Mesothelial cell of epicardium (in vitro differentiated cells): ENCODE measurements around the gene MEGF10. TPM values are rescaled to one million over a fixed set of nuclear protein-coding genes. Genes with fewer than 3 reads are reported as not detected.

ENCODE experiments used
- DNase-seq, 2 experiments: peaks; one replicate each; pipeline ENCODE4 v3.0.0; 2021; ENCODE audit warnings: low spot score in 2 of 2; ENCODE audit not compliant: unreplicated experiment in 2 of 2
- H3K27ac Mint-ChIP-seq: 2 replicates; pipeline ENCODE4 v1.8.0; 2021; ENCODE audit warnings: mixed read lengths
- H3K27me3 Mint-ChIP-seq: 2 replicates; pipeline ENCODE4 v1.8.0; 2021; ENCODE audit warnings: low read depth, mixed read lengths
- H3K36me3 Mint-ChIP-seq: 2 replicates; pipeline ENCODE4 v1.8.0; 2021; ENCODE audit warnings: mixed read lengths
- H3K4me1 Mint-ChIP-seq: 2 replicates; pipeline ENCODE4 v1.8.0; 2021; ENCODE audit warnings: mixed read lengths
- H3K4me3 Mint-ChIP-seq: 2 replicates; pipeline ENCODE4 v1.8.0; 2021; ENCODE audit warnings: mild to moderate bottlenecking, moderate library complexity, mixed read lengths
- H3K9me3 Mint-ChIP-seq: 2 replicates; pipeline ENCODE4 v1.8.0; 2021; ENCODE audit warnings: mixed read lengths
- total RNA-seq: library from RNA; stranded (reverse); gene quantifications from 3 replicates; pipeline ENCODE4 v1.2.1, GENCODE V29; 2021
- TF ChIP-seq, protein P1 (sequence below): fragments of 200-600 bp; sonication (generic); IDR thresholded peaks from one replicate; pipeline ENCODE4 v1.5.0; 2021; ENCODE audit warnings: antibody characterized with exemption; ENCODE audit not compliant: unreplicated experiment

The MEGF10 gene
- total RNA-seq, 1 donor from 2014 or later: 3.0 TPM

DNA sequence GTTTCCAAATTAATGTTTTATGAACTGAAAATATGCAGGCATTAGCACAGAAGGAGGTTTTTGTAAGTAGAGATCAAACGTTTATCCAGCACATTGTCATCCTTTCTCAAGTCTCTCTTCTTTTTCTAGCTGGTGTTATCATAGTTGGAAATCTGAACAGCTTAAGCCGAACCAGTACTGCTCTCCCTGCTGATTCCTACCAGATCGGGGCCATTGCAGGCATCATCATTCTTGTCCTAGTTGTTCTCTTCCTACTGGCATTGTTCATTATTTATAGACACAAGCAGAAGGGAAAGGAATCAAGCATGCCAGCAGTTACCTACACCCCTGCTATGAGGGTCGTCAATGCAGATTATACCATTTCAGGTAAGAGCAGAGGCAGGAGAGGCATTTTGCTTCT is 154.7 kb downstream of the MEGF10 start:
- H3K36me3 Mint-ChIP-seq: no peaks in the 10 kb centered on the region
- peaks cover 19% of the 10 kb centered on the region for H3K4me1 Mint-ChIP-seq
- TF ChIP-seq, protein P1, sequence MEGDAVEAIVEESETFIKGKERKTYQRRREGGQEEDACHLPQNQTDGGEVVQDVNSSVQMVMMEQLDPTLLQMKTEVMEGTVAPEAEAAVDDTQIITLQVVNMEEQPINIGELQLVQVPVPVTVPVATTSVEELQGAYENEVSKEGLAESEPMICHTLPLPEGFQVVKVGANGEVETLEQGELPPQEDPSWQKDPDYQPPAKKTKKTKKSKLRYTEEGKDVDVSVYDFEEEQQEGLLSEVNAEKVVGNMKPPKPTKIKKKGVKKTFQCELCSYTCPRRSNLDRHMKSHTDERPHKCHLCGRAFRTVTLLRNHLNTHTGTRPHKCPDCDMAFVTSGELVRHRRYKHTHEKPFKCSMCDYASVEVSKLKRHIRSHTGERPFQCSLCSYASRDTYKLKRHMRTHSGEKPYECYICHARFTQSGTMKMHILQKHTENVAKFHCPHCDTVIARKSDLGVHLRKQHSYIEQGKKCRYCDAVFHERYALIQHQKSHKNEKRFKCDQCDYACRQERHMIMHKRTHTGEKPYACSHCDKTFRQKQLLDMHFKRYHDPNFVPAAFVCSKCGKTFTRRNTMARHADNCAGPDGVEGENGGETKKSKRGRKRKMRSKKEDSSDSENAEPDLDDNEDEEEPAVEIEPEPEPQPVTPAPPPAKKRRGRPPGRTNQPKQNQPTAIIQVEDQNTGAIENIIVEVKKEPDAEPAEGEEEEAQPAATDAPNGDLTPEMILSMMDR: no peak
- no peak overlapping the region for H3K4me3 Mint-ChIP-seq
- no peak for DNase-seq
- no peaks in the 10 kb centered on the region for H3K9me3 Mint-ChIP-seq
- H3K27ac Mint-ChIP-seq: peak overlapping the region; percentile 18
- peaks cover 2% of the 10 kb centered on the region for H3K27me3 Mint-ChIP-seq

DNA sequence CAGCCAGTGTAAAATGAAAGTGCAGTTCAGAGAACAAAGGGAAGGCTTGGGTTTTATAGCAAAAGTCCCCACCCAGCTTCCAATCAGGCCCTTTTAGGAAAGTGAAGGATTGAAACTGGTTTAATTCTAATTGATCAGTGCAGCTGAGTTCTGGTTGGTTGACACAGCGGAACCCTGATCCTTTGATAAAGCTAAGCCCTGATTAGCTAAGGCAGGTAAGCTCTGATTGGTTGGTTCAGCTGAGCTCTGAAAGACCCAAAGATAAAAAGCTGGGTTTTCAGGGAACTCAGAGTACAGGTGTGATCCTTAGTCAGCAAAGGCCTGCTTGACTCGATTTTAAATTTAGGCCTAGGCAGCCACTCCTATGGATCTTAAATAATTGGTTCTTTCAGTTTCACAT is 156.0 kb downstream of the MEGF10 start:
- Mint-ChIP-seq H3K36me3 (no peaks in the 10 kb centered on the region), H3K4me3 (no peak overlapping the region), H3K4me1 (peaks cover 19% of the 10 kb centered on the region), H3K27me3 (peaks cover 2% of the 10 kb centered on the region), H3K9me3 (no peaks in the 10 kb centered on the region), H3K27ac (no peak overlapping the region)
- TF ChIP-seq, protein P1: no peak
- DNase-seq: no peak

DNA sequence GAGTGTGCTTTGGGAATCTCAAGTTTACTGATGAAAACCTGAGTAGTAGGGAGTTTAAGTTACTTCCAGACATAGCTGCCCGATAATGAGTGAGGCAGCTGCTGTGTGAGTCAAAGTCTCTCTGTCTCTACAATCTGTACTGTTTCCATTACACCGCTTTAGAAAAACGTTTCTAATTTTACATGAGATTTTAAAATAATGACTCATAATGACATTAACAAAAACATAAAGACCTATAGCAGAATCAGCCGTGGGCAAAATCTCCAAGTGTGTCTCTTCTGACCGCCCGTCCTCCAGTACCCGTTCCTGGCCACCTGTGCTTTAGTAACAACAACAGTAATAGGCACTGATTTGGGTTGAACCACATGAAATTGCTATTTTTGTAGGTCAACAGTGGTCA is 157.2 kb downstream of the MEGF10 start:
- Mint-ChIP-seq H3K4me3 (no peak overlapping the region), H3K36me3 (no peaks in the 10 kb centered on the region), H3K9me3 (no peaks in the 10 kb centered on the region), H3K27ac (no peak overlapping the region), H3K27me3 (peaks cover 3% of the 10 kb centered on the region), H3K4me1 (peaks cover 19% of the 10 kb centered on the region)
- TF ChIP-seq, protein P1: no peak
- DNase-seq: no peak

DNA sequence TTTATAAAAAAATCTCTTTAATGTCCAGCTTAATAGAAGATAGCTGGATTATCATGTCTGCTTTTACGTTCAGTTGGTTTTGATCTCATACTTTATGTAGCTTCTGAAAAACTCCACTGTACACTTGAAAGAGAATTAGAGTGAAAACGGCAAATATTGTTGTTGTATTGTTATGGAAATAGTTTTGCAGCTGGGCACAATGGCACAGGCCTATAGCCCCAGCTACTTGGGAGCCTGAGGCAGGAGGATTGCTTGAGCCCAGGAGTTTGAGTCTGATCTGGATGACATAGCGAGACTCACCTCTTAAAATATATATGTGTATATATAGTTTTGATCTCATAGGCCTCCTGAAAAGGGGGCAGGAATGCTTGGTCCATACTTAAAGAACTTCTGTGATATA is 159.4 kb downstream of the MEGF10 start:
- Mint-ChIP-seq H3K4me1 (peaks cover 17% of the 10 kb centered on the region), H3K36me3 (no peaks in the 10 kb centered on the region), H3K4me3 (no peak overlapping the region), H3K27me3 (peaks cover 18% of the 10 kb centered on the region), H3K9me3 (no peaks in the 10 kb centered on the region), H3K27ac (no peak overlapping the region)
- TF ChIP-seq, protein P1: no peak
- DNase-seq: no peak

DNA sequence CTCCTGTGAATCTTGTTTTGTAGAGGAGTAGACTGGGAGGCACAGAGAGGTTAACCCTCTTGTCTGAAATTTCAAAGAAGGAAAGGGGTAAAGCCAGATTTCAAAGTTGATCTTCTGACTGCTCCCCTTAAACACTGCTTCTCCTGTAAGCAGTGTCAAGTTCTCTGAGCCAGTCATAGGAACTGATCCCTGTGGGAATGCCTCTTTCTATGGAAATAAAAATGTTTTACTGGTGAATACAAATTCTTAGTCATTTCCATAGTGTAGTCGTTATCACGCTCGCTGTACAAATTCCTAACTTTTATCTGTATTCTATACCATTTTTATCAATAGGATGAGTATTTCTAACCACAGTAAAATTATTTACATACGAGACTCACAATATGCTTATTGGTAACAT is 160.5 kb downstream of the MEGF10 start:
- Mint-ChIP-seq H3K4me1 (peaks cover 7% of the 10 kb centered on the region), H3K36me3 (no peaks in the 10 kb centered on the region), H3K27ac (no peak overlapping the region), H3K27me3 (peaks cover 21% of the 10 kb centered on the region), H3K4me3 (no peak overlapping the region), H3K9me3 (no peaks in the 10 kb centered on the region)
- no peak for DNase-seq
- TF ChIP-seq, protein P1: no peak

DNA sequence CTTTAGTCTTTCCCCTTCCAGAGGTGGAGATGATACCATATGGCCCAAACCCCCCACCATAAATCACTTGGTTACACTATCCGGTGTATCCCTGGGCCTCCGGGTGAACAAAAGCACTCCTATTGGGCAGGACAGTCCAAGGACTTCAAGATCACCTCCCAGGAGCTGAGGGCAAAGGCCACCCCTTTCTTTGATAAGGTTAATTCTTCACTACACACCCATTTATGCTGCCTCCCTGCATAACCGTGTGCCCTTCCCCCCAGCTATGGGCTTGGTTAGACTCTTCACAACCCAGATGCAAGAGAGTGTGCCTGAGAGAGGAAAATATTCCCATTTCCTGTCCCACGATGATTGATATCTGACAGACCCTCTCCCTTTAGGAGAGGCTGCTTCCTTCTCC is 162.0 kb downstream of the MEGF10 start:
- Mint-ChIP-seq H3K27ac (no peak overlapping the region), H3K36me3 (no peaks in the 10 kb centered on the region), H3K27me3 (peaks cover 27% of the 10 kb centered on the region), H3K9me3 (no peaks in the 10 kb centered on the region), H3K4me3 (no peak overlapping the region), H3K4me1 (no peaks in the 10 kb centered on the region)
- no peak for DNase-seq
- TF ChIP-seq, protein P1: no peak
